DND-41 (cell line): ENCODE measurements around the gene METTL9.

Experiments used
- EZH2 ChIP-seq: IDR thresholded peaks from 3 replicates; pipeline ENCODE4 v1.6.1; 2012; ENCODE audit warnings: borderline replicate concordance, low read depth, mild to moderate bottlenecking, moderate library complexity, low read length, inconsistent platforms; ENCODE audit not compliant: severe bottlenecking
- TF ChIP-seq, protein P1 (sequence below): IDR thresholded peaks from 2 replicates; pipeline ENCODE4 v1.5.1; 2012; ENCODE audit warnings: borderline replicate concordance, low read length, moderate library complexity, mild to moderate bottlenecking; ENCODE audit not compliant: poor library complexity, severe bottlenecking; ENCODE audit errors: extremely low read depth

DNA sequence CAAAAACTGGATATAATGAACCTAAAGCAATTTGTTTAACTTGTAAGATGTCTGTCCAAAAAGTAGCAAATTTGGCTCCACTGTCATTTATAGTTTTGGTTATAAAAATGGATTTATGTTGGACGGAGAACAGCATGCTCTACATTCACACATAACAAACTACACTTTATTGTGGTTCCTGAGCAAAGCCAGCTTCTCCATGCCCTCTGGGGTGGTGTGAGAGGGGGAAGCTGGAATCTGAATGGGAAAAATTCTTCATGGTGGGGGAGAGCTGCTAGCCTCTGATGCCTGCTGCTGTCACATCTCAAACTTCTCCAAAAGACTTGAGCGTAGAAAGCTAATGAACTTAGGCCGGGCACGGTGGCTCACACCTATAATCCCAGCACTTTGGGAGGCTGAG lies 9.8 kb upstream of the METTL9 start:
- TF ChIP-seq, protein P1, sequence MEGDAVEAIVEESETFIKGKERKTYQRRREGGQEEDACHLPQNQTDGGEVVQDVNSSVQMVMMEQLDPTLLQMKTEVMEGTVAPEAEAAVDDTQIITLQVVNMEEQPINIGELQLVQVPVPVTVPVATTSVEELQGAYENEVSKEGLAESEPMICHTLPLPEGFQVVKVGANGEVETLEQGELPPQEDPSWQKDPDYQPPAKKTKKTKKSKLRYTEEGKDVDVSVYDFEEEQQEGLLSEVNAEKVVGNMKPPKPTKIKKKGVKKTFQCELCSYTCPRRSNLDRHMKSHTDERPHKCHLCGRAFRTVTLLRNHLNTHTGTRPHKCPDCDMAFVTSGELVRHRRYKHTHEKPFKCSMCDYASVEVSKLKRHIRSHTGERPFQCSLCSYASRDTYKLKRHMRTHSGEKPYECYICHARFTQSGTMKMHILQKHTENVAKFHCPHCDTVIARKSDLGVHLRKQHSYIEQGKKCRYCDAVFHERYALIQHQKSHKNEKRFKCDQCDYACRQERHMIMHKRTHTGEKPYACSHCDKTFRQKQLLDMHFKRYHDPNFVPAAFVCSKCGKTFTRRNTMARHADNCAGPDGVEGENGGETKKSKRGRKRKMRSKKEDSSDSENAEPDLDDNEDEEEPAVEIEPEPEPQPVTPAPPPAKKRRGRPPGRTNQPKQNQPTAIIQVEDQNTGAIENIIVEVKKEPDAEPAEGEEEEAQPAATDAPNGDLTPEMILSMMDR, result no peak
- no peak for TF ChIP-seq EZH2
